Astrocyte of the hippocampus (primary cell): Measurements from ENCODE around the gene ST6GALNAC6.
"Not testable (repeated sequence)": the region's sequence is repeated elsewhere in the genome, so short reads cannot be mapped to it uniquely, and the experiment has no call there.

Source experiments
- DNase-seq: peaks from one replicate; pipeline ENCODE4 v3.0.0; 2011; ENCODE audit warnings: low read depth, low spot score

ST6GALNAC6 gene

DNA sequence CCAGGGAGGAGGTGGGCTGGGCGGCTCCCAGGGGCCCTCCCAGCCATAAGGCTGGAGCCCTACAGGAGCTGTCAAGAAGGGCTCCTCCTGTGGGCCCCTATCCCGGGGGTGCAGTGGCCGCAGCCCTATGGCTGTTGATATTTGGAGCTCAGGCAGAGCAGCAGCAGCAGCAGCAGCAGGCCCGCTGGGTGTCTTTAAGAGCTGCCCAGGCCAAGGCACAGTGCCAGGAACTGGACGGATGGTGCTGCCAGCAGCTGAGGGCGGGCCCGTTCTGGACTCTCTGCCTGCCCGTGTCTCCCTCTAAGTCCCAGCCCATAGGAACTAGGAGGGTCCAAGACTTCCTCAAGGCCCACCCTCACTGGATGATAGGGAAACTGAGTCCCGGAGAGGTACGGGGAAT, 25.5 kb downstream of the ST6GALNAC6 start:
- DNase-seq = peak; percentile 75

- peak; percentile 80 for DNase-seq
Observed at GRCh38 chr9:127873223-127873691, 26.1 kb downstream of the ST6GALNAC6 start.

DNA sequence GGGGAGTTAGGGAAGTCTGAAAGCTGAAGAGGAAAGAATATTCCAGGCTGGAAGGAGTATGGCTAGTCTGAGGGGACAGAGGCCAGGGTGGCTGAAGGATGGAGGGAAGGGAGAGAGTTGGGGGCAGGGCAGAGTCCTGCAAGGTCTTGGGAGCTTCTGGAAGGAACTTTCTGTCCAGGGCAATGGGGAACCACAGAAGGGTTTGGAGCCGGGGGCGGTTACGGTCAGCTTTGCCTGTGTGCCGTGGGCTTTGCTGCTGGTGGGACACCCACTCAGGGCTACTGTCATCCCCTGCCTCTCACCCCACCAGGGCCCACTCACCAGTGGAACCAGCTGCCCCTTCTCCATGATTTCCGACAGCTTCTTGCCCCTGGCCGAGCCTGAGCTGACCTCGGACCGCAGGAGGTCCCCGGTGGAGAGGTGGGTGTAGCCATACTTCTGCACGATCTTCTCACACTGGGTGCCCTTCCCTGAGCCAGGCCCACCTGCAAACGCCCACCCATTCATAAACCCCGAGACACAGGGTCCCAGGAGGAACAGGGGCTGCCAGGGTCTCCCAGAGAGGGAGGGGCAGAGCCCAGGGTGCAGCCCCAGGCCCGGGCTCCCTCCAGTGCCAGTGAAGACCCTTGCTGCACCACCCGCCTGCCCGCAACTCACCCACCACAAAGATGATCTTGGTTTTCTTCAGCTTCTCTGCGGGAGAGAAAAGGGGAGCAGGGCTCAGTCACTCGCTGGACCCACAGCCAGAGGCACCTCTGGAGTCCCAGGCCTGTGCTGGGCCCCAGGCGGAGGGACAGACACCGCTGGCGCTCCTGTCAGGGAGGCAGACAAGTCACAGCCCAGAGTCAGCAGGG, 26.8 kb downstream of the ST6GALNAC6 start:
- no peak for DNase-seq

- no peak for DNase-seq
Observed at GRCh38 chr9:127871531-127871930, 27.9 kb downstream of the ST6GALNAC6 start.

GRCh38 chr9:127870887-127871286, 28.5 kb downstream of the ST6GALNAC6 start:
- DNase-seq = no peak

DNA sequence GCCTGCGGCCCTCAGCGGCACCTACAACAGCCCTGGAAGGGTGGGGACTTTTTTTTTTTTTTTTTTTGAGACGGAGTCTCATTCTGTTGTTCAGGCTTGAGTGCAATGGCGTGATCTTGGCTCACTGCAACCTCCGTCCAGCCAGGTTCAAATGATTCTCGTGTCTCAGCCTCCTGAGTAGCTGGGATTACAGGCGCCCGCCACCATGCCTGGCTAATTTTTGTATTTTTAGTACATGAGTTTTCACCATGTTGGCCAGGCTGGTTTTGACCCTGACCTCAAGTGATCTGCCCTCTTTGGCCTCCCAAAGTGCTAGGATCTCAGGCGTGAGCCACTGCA, 29.3 kb downstream of the ST6GALNAC6 start:
- not testable (repeated sequence) for DNase-seq

DNA sequence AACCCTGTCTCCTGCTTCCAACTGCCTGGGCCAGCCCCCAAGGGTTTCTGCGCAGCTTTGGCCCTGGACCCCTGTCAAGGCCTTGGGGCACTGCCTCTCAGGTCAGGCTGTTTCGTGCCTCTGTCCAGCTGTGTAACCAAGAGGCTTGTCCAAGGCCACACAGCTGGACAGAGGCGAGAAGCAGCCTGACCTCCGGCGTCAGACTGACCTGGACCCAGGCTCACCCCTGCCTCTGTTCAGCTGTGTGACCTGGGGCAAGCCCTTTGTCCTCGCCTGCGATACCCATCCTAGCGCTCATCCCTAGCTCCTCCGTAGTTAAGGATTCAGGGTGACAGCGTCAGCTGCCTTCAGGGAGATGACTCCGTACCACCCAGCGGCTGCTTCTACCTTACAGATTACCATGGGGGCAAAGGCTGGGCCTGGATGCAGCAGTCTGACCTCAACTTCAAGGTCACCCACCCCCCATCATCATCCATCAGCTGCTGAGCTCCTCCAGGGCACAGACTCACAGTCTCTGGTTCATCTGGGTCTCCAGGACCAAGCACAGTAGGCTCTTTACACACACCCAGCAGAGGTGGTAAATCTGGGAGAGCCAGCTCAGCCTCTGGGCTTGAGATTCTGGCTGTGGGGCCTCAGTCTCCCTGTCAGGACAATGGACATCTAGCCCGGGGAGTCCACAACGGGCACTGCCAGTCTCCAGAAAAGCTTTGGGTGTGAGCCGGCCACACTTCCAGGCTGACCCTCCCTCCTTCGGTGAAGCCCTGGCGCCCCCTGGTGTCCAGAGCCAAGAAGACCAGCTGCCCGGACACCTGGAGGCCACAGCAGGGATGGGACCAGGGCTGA, 29.9 kb downstream of the ST6GALNAC6 start:
- peak; percentile 91 for DNase-seq

DNA sequence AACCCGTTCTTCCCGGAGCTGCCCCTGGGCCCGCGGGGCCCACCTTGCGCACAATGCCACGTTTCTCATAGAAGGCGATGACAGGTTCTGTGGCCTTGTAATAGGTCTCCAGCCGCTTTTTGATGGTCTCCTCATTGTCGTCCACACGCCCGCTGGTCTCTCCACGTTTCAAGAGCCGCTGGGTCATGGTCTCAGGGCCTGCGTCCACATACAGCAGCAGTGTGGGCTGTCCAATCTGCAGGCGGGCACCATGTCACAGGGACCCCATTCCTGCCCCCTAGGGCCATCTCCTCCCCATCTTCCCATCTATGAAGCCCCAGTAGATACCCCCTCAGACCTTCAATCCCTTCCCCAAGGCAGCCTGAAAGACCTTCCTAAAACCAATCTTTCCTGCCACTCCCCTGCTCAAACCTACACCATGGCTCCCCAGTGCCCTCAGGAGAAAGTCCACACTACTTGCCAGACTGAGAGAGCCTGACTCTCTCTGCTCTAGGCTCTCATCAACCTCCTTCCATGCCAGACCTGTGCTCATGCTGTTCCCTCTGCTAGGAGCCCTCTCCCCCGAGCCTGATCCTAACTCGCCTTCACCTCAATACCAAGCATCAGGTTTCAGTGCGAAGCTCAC, 31.0 kb downstream of the ST6GALNAC6 start:
- DNase-seq = no peak

DNA sequence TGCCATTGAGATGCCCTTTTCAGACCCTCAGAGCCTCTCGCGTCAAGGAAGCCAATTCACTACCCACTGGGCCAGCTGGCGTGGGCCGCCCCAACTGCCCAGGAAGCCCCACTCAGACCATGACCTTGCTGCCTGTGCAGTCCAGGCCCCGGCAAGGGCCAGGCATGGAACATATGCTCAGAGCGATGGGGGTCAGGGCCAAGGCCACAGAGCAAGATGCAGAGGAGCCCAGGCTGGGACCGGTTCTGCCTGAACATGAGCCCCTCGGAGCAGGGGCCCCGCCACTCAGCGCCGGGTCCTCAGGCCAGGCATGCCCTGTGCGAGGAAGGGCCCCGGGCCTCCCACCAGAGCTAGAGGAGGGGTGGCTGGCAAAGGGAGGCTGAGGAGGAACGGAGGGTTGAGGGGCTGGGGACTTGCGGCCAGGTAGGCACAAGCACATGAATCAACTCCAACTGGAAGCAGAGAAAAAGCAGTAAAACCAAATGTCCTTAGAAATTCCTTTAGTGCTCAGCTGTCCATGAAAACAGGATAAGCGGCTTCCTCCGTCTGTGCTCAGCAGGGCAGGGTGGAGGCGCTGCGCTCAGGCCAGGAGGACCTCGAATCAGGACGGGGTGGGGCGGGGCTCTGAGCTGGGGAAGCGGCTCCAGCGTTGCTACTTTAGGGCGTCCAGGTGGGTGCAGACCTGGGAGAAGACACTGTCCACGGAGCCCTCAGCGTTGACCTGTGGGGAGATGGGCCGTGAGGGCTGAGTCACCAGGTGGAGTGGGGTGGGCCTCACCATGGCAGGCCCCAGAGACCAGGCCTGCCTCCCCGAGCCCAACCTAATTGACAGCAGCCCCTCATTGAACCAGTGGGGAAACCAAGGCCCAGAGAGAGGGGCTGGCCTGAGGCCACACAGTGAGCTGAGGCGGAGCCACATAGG, 31.8 kb downstream of the ST6GALNAC6 start:
- no peak for DNase-seq

GRCh38 chr9:127866535-127866934, 32.9 kb downstream of the ST6GALNAC6 start:
- DNase-seq = no peak

- DNase-seq = no peak
Observed at GRCh38 chr9:127865645-127866464, 33.5 kb downstream of the ST6GALNAC6 start.

DNA sequence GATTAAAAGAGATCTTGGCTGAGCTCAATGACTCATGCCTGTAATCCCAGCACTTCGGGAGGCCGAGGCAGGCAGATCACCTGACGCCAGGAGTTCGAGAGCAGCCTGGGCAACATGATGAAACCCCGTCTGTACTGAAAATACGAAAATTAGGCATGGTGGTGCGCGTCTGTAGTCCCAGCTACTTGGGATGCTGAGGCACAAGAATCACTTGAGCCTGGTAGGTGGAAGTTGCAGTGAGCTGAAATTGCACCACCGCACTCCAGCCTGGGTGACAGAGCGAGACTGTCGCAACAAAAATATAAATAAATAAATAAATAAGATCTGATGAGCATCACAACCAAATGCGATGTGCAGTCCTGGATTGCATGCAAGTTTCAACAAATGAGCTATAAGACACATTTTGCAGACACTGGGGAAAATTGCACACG, 36.2 kb downstream of the ST6GALNAC6 start:
- no peak for DNase-seq

DNA sequence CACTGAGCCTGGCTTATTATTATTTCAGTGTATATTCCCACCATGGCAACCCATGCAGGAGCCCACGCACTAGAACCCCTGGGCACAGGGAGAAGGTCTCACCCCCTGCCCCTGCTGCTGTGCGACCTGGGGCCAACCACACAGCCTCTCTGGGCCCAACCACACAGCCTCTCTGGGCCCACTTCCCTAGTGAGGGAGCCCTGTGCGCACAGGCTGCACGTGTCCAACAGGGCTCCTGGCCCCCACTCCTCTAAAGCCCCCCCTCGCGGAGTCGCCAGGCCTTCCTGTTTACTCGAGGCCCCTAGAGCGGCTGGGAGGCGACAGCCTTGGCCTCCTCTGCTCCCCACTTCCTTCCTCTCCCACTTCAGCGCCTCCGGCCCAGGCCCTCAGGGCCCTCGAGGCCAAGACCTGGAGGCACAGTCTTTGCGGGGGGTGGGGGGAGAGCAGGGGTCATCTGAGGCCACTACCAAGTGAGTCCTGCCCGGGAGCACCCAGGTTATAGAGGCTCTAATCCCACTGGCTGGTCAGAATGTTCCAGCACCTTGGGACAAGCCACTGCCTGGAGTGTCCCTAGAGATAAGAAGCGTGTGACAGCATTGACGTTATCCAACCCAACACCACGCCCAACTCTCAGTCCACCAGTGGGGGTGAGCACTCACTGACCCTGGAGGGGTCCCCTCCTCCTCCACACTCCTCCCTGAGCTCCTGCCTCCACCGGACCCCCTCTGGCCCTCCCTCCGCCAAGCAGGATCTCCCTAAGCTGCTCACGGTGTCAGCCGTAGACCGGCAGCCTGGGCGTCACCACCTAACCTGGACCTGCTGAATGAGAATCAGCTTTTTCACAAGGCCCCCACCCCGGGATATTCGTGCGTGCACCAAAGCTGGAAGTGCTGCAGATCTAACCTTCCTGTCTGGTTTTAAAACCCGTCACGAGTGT, 37.1 kb downstream of the ST6GALNAC6 start:
- DNase-seq = no peak

- no peak for DNase-seq
Observed at GRCh38 chr9:127860779-127861178, 38.6 kb downstream of the ST6GALNAC6 start.

- no peak for DNase-seq
Observed at GRCh38 chr9:127860260-127860659, 39.1 kb downstream of the ST6GALNAC6 start.

- no peak for DNase-seq
Observed at GRCh38 chr9:127858041-127858512, 41.3 kb downstream of the ST6GALNAC6 start.

- DNase-seq = no peak
Observed at GRCh38 chr9:127857278-127857677, 42.1 kb downstream of the ST6GALNAC6 start.

DNA sequence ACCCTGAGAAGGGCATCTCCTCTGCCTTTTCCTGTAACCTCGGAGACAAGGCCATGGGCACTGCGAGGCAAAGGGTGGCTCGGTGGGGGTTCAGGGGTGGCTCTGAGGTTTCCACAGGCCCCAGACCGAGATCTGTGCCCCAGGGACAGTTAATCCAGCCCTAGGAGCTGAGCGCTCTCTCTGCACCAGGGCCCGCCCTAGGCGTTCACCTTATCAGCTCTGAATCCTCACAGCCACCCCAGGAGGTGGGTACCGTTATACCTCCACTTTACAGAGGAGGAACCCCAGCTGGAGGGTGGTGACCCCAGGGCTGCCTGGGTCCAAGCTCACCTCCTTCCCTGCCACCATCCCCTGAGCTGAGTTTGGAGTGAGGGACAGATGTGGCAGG, 42.7 kb downstream of the ST6GALNAC6 start:
- DNase-seq = no peak
